OCI-LY3 (cell line): ENCODE measurements around the gene TUBA3E.
"Not testable (repeated sequence)": the region's sequence is repeated elsewhere in the genome, so short reads cannot be mapped to it uniquely, and the experiment has no call there.

Experiments used
- EZH2phosphoT487 ChIP-seq: fragments of 200-600 bp; shearing (Covaris generic); IDR thresholded peaks from 2 replicates; pipeline ENCODE4 v1.6.1; 2018; ENCODE audit warnings: antibody characterized with exemption, mixed run types, low read depth
- TF ChIP-seq, protein P1 (sequence below): fragments of 200-600, 300-600 bp; sonication (generic); IDR thresholded peaks from 2 replicates; pipeline ENCODE4 v1.5.1; 2014; ENCODE audit warnings: antibody characterized with exemption, low read length, low read depth

DNA sequence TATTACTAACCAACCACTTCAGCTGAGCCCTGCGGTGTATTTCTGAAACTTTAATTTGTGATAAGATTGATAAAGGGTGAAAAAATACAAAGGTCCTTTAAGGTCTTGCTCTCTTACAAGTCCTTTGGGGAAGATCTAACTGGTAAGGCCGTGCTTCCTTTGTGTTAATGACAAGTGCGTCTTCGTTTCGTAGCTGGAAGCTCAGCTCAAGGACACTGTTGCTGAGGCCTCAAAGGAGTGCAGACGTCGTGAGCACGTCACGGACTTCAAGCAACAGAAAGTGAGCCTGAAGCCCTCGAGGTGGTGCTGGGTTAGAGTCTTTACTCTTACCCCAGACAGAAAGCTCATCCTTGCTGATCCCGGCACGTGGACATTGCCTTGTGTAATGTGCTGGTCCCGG, 8.8 kb upstream of the TUBA3E start:
- TF ChIP-seq, protein P1, sequence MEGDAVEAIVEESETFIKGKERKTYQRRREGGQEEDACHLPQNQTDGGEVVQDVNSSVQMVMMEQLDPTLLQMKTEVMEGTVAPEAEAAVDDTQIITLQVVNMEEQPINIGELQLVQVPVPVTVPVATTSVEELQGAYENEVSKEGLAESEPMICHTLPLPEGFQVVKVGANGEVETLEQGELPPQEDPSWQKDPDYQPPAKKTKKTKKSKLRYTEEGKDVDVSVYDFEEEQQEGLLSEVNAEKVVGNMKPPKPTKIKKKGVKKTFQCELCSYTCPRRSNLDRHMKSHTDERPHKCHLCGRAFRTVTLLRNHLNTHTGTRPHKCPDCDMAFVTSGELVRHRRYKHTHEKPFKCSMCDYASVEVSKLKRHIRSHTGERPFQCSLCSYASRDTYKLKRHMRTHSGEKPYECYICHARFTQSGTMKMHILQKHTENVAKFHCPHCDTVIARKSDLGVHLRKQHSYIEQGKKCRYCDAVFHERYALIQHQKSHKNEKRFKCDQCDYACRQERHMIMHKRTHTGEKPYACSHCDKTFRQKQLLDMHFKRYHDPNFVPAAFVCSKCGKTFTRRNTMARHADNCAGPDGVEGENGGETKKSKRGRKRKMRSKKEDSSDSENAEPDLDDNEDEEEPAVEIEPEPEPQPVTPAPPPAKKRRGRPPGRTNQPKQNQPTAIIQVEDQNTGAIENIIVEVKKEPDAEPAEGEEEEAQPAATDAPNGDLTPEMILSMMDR = not testable (repeated sequence)
- TF ChIP-seq EZH2phosphoT487 = not testable (repeated sequence)
